CD4-positive, alpha-beta T cell treated with Interleukin-21 for 1 hour (primary cell): ENCODE measurements around the gene M6PR.
A peak's percentile ranks its signal among the peaks of the same experiment; 100 is the strongest.

Source experiments
- DNase-seq: peaks from one replicate; pipeline ENCODE4 v3.0.0-alpha.2; 2020

M6PR gene

GRCh38 chr12:8949342-8950220 lies at the start of gene M6PR:
Gene M6PR (minus strand): TSS chr12:8949645. CDS start chr12:8946404, 3,241 bp downstream.
- peak; percentile 90 for DNase-seq

DNA sequence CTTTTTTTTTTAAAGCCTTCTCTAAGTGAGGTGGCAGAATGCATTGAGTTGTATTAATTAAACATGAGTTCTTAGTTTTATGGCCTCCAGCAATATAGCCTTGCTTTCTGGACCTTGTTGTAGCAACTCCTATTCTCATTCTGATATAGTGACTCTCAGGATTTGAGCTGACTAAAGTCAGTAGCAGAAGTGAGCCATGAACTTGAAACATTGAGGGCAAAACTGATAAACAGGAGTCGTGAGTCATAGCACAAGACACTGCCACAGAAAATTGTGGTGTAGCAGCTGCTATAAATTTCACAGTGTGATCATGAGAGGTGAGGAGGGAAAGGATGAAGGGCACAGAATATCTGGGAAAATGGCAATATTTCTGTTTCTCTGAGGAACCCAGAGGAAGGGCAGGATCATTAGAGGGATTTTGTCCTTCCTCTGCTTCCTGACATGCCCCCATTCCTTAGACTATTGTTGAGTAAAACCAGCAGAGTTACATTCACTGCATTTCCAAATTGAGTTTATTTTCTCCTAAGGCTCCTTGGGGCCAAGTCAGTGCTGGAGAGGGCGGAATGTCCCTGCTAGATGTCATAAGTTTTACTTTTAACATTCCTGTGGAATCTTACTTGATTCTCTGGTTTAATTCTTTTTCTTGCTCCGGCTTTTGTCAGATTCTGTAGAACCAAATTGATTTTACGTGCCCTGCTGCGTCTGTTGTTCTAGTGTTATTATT lies 47.4 kb upstream of the M6PR start:
- DNase-seq = peak; percentile 42

GRCh38 chr12:8995021-8995775 lies 45.8 kb upstream of the M6PR start:
- no peak for DNase-seq

DNA sequence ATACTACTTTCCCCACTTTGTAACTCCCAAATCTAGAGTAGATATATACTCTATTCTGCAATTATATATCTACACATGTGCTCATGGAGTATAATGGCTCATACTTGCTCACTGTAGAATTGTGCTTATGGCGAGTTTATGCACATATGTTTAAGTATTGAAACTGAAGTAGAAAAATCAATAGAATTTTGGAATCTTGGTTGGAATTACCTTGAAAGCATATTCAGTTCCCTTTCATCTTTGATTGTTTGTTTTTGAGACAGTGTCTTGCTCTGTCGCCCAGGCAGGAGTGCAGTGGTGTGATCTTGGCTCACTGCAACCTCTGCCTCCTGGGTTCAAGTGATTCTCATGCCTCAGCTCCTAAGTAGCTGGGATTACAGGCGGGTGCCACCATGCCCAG lies 44.4 kb upstream of the M6PR start:
- no peak for DNase-seq

DNA sequence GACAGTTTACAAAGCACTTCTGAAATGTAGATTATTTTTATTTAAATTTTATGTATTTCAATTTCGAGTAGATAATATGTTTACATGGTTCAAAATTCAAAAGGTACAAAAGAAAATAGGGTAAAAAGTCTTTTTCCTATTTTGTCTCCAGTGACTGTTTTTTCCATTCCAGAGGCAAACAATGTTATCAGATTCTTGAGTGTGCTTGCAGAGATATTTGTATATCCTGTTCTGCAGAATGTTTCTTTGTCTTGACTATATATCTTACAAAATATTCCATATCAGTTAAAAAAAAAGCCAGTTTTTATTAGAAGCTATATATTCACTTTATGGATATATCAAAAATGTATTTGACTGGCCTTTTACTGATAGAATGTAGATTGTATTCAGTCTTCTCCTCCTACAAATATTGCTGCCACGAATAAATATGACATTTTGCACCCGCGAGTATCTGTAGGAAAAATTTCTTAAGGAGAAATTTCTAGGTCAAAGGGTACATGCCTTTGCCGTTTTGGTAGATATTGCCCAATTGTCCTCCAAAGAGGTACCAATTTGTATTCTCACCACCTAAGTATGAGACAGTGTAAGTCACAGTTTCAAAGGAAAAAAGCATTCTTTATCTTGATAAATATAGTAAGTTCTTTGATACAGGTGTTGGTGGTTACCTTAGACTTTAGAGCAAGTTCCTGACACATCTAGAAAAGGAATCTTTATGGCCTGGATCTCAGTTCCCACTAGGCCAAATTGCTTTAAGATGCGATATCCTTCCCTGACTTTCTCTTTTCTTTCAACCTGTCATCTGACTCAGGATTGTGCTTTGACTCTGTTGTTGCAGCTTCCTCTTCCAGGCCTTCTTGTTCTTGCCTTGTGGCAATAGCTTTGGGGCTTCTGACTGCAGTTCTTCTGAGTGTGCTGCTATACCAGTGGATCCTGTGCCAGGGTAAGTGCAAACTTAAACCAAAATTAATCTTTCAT lies 42.2 kb upstream of the M6PR start:
- peak; percentile 26 for DNase-seq

GRCh38 chr12:8989413-8989812 lies 40.0 kb upstream of the M6PR start, which contains the start of gene KLRG1:
Gene KLRG1 (plus strand): TSS chr12:8989546. CDS start chr12:8989636, 90 bp downstream.
- peak; percentile 57 for DNase-seq

- no peak for DNase-seq
Measured at GRCh38 chr12:8987685-8988084, 38.2 kb upstream of the M6PR start.

GRCh38 chr12:8987163-8987562 lies 37.7 kb upstream of the M6PR start:
- DNase-seq = no peak

- no peak for DNase-seq
Measured at GRCh38 chr12:8985213-8985754, 35.8 kb upstream of the M6PR start.

DNA sequence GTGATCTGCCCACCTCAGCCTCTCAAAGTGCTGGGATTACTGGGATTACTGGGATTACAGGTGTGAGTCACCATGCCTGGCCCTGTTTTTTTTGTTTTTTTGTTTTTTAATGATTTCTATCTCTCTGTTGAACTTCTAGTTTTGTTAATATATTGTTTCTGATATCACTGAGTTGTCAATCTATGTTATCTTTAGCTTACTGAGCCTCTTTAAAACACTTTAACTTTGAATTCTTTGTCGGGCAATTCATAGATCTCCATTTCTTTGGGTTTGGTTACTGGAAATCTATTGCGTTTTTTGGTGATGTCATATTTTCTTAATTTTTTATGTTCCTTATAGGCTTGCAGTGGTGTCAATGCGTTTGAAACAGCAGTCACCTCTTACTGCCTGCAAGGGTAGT lies 30.7 kb upstream of the M6PR start:
- no peak for DNase-seq

- no peak for DNase-seq
Measured at GRCh38 chr12:8970432-8970831, 21.0 kb upstream of the M6PR start.

- DNase-seq = no peak
Measured at GRCh38 chr12:8969861-8970411, 20.5 kb upstream of the M6PR start.

DNA sequence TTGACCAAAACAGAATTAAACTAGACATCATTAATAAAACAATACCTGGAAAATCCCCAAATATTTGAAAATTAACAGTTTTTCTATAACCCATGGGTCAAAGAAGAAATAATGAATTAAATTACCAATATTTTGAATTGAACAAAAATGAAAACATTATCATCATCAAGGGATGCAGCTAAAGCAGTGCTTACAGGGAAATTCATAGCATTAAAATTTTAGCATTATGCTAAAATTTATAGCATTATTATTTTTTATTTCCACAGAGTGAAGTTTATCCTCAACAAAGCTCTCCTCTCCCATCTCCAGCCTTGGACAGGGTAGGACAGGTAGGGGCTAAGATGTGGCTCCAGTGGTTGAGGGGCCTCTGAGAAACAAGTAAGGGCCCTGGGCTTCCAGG lies 19.3 kb upstream of the M6PR start:
- DNase-seq = no peak

DNA sequence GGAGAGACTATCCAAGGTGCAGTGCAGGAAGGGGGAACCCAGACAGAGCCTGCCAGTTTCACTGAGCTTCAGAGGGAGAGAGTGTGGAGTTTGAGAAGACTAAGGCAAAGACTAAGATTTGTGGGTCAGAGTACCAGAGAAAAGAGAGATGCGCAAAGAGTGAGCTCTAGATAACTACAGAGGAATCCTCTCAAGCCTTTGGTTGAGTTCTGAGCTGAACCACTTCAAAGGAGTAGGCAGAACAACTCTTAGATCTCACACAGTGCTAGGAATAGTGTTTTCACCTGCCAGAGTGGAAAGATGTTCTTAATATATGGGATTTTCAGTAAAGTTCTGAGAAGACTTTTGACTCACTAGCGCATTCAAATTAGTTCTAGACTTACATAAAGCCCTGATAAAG lies 10.7 kb upstream of the M6PR start:
- peak; percentile 51 for DNase-seq

DNA sequence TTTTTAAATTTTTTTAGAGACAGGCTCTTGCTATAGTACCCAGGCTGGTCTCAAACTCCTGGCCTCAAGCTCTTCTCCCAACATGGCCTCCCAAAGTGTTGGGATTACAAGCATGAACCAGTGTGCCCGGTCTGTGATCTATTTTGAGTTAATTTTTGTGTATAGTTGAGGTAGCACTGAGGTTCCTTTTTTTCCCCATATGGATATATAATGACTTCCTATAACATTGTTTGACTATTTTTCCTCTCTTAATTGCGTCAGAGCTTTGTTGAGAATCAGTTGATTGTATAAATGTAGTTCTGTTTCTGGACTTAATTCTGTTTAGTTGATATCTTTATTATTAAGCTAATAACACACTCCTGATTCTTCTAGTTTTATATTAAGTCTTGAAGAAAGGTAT lies 8.6 kb upstream of the M6PR start:
- DNase-seq = no peak

DNA sequence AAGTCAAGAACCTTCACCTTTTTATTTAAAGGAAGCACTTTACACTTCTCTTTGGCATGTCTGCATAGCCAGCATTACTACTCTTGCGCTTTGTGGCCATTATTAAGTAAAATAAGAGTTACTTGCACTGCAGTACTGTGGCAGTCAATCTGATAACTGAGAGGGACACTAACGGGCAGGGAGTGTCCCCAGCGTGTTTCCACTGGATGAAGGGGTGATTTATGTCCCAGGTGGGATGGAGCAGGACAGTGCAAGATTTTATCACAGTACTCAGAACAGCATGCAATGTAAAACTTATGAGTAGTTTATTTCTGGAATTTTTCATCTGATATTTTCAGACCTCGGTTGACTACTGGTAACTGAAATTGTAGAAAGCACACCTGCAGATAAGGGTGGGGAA lies 8.1 kb upstream of the M6PR start:
- DNase-seq = no peak

- no peak for DNase-seq
Measured at GRCh38 chr12:8956772-8957171, 7.3 kb upstream of the M6PR start.

DNA sequence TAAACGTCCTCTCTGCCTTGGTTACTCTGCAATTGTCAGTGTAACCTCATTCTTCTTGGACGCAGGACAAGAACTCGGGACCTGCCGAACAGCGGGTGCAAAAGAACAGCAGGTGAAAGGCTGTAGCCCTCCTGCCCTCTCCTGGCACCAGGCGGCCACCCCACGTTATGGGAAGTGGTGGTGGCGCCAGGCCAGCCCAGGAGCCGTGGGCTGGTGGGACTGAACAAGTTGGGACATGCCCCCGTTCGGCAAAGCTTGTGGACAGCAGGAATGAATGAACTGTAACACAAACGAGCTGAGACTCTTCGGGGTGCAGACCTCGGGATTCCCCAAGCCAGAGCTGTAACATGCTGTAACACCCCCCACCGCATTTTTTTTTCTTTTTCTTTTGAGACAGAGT lies 6.6 kb upstream of the M6PR start:
- no peak for DNase-seq

DNA sequence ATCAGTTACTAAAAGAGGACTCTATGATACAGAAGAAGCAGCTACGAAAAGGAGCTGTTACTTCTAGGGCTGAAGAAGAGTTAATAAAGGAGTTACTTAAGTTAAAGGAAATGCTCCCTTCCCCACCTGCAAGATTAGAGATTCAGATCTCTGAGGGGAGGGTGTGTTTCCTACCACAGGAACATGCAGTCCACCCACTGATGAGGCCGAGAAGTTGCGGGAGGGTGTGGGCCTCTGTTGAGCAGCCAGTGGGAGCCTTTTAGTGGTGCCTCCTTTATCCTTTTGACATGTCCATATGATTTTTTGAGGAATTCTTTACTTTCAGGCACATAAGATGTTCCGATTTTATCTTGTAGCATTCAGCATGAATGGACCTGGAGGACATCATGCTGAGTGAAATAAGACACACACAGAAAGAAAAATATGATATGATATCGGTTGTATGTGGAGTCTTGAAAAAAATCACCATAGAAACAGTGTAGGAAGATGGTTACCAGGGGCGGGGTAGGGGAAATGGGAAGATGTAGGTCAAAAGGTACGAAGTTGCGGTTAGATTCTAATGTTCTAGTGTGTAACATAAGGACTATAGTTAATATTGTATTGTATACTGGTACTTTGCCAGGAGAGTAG lies 4.4 kb upstream of the M6PR start:
- peak; percentile 84 for DNase-seq

GRCh38 chr12:8951744-8952143 lies 2.3 kb upstream of the M6PR start:
- DNase-seq = peak; percentile 66
